Gastrocnemius medialis (tissue), 4 donors: ENCODE data around the gene CALML5. TPM values are rescaled to one million over a fixed set of nuclear protein-coding genes. Genes with fewer than 3 reads are reported as not detected.

Experiments
- ATAC-seq, 2 donors: fragments of 150-250 bp; one replicate each; pipeline ENCODE4 v1.9.1; 2016
- DNase-seq, 2 donors: peaks; one replicate each; pipeline ENCODE4 v3.0.0-alpha.2; 2019
- H3K27ac ChIP-seq, 4 donors: fragments of 200-600 bp; sonication (generic); 1 replicate in 1 of 4; 2 replicates in 3 of 4; pipeline ENCODE4 v1.5.1; 2016 to 2018; ENCODE audit warnings: mild to moderate bottlenecking in 2 of 4, moderate library complexity in 1 of 4
- H3K27me3 ChIP-seq, 3 donors: fragments of 200-600 bp; sonication (generic) in 2 of 3; 1 replicate in 1 of 3; 2 replicates in 2 of 3; pipeline versions ENCODE4 v1.5.1 to v1.6.0; 2016 to 2019; ENCODE audit warnings: mild to moderate bottlenecking in 1 of 3, moderate library complexity in 1 of 3
- H3K36me3 ChIP-seq, 2 donors: fragments of 200-600 bp; sonication (generic) in 1 of 2; one replicate each; pipeline ENCODE4 v1.5.1; 2017 to 2018
- H3K4me1 ChIP-seq, 2 donors: fragments of 200-600 bp; sonication (generic) in 1 of 2; one replicate each; pipeline ENCODE4 v1.5.1; 2016 to 2017; ENCODE audit warnings: mild to moderate bottlenecking in 2 of 2
- H3K4me3 ChIP-seq, 4 donors: fragments of 200-600 bp; sonication (generic) in 3 of 4; 1 replicate in 1 of 4; 2 replicates in 3 of 4; pipeline ENCODE4 v1.5.1; 2016 to 2019; ENCODE audit warnings: mild to moderate bottlenecking in 2 of 4
- H3K9me3 ChIP-seq, 3 donors: fragments of 200-600 bp; sonication (generic) in 2 of 3; 1 replicate in 1 of 3; 2 replicates in 2 of 3; pipeline ENCODE4 v1.5.1; 2016 to 2019
- POLR2A ChIP-seq, 2 donors: fragments of 450-650 bp; IDR thresholded peaks; one replicate each; pipeline ENCODE4 v1.6.1; 2017; ENCODE audit warnings: antibody characterized with exemption in 2 of 2, mild to moderate bottlenecking in 2 of 2, moderate library complexity in 2 of 2
- in situ Hi-C, 4 donors: fragments of 200-750 bp; cut with MboI; loops; one replicate each; pipeline versions ENCODE4 v1.15.0 to v1.8.0; 2017; ENCODE audit warnings: low sequenced_read_pairs in 4 of 4
- intact Hi-C: fragments of 100-400 bp; cut with DNase I; formaldehyde crosslinking; loops from one replicate; pipeline ENCODE4 v1.15.1; 2023; ENCODE audit warnings: low total_unique reads
- total RNA-seq, 4 donors: library from RNA; depleted of rRNA; stranded (reverse); fragments of >200 nt; gene quantifications; one replicate each; pipeline versions ENCODE4 v1.1.0 to v1.2.3, GENCODE V29; 2016
- TF ChIP-seq, protein P1 (sequence below), 5 experiments: fragments of 450-650 bp in 3 of 5; fragments of 200-600 bp in 2 of 5; sonication (generic) in 2 of 5; IDR thresholded peaks in 4 of 5; conservative IDR thresholded peaks in 1 of 5; 1 replicate in 4 of 5; 2 replicates in 1 of 5; pipeline ENCODE4 v1.5.1; 2016 to 2019; ENCODE audit warnings: antibody characterized with exemption in 5 of 5, mild to moderate bottlenecking in 3 of 5, moderate library complexity in 3 of 5

Gene CALML5
- total RNA-seq, 4 donors from 2014 or later, result not detected

DNA sequence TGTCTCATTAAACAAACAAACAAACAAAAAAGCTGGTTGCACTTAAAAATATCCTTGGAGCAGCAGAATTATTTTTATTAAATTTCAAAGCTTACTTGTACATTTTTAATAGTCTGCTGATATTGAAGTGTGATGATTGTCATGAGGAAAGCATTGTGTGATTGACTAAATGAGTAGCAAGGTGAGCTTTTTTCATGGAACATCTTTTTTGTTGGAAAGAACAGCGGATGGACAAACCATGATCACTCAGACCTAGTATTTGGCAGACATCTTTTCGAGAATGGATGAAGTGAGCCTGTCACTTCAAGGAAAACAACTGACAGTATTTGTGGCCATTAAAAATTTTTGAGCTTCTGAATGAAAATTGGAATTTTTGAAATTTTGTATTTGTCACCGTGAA is 19.7 kb upstream of the CALML5 start:
- no peak for ATAC-seq
- no peaks in the 10 kb centered on the region for H3K9me3 ChIP-seq
- DNase-seq, result no peak
- intact Hi-C loops, result no loop called here
- no peak overlapping the region for H3K4me3 ChIP-seq
- no peaks in the 10 kb centered on the region for H3K27me3 ChIP-seq
- no peaks in the 10 kb centered on the region for H3K4me1 ChIP-seq
- TF ChIP-seq, protein P1, sequence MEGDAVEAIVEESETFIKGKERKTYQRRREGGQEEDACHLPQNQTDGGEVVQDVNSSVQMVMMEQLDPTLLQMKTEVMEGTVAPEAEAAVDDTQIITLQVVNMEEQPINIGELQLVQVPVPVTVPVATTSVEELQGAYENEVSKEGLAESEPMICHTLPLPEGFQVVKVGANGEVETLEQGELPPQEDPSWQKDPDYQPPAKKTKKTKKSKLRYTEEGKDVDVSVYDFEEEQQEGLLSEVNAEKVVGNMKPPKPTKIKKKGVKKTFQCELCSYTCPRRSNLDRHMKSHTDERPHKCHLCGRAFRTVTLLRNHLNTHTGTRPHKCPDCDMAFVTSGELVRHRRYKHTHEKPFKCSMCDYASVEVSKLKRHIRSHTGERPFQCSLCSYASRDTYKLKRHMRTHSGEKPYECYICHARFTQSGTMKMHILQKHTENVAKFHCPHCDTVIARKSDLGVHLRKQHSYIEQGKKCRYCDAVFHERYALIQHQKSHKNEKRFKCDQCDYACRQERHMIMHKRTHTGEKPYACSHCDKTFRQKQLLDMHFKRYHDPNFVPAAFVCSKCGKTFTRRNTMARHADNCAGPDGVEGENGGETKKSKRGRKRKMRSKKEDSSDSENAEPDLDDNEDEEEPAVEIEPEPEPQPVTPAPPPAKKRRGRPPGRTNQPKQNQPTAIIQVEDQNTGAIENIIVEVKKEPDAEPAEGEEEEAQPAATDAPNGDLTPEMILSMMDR (IDR thresholded peaks at IDR 0.05 in 4 of 5, conservative IDR thresholded peaks at IDR 0.05 in 1 of 5), result no peak
- no peak for TF ChIP-seq POLR2A (IDR thresholded peaks at IDR 0.05)
- in situ Hi-C loops, result no loop called here
- H3K36me3 ChIP-seq, result no peaks in the 10 kb centered on the region
- H3K27ac ChIP-seq, result no peak overlapping the region

DNA sequence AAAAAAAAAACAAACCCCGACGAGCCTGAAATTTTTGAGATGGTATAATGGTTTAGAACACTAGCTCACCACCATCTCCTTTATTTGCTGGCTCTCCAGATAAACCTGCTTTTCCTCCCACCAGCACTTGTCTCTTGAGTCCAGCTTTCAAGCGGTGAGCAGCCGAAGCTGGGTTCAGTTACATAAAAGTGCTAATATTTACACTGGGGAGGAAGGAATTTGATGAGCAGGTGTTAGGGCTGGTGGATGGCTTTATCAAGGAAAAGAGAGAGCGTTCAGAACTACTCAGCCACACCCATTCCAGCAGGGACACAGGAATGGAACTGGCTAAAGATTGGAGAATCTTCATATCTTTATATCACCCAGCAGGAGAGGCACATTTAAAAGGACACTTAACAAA is 18.8 kb upstream of the CALML5 start:
- ATAC-seq, result no peak

DNA sequence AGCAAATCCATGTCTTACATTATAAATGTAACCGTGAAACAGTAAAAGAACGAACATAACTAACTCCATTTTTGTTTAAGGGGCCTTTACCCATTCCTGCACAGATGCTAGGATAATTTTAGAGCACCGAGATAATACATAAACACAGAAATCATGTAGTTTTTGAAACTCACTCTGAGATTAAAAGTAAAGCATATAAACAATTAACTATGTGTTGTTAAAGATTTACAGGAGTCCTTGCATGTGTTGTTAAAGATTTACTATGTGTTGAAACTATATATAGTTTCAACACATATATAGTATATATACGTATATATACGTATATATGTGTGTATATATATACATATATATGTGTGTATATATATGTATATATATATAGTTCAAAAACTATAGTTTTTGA is 18.2 kb upstream of the CALML5 start:
- DNase-seq (no peak), ATAC-seq (no peak)
- in situ Hi-C loops (no loop called here), intact Hi-C loops (no loop called here)
- Histone ChIP-seq H3K4me3 (no peak overlapping the region), H3K9me3 (no peaks in the 10 kb centered on the region), H3K27ac (no peak overlapping the region), H3K36me3 (no peaks in the 10 kb centered on the region), H3K4me1 (no peaks in the 10 kb centered on the region), H3K27me3 (no peaks in the 10 kb centered on the region)
- TF ChIP-seq POLR2A (IDR thresholded peaks at IDR 0.05), result no peak
- TF ChIP-seq, protein P1 (IDR thresholded peaks at IDR 0.05 in 4 of 5, conservative IDR thresholded peaks at IDR 0.05 in 1 of 5), result no peak

More for the DNA sequence above, 18.8 kb upstream of the CALML5 start:
- no peaks in the 10 kb centered on the region for H3K36me3 ChIP-seq
- no peaks in the 10 kb centered on the region for H3K27me3 ChIP-seq
- TF ChIP-seq POLR2A (IDR thresholded peaks at IDR 0.05), result no peak
- TF ChIP-seq, protein P1 (IDR thresholded peaks at IDR 0.05 in 4 of 5, conservative IDR thresholded peaks at IDR 0.05 in 1 of 5), result no peak
- DNase-seq, result no peak
- intact Hi-C loops (no loop called here), in situ Hi-C loops (no loop called here)
- no peaks in the 10 kb centered on the region for H3K9me3 ChIP-seq
- H3K4me1 ChIP-seq, result no peaks in the 10 kb centered on the region
- H3K4me3 ChIP-seq, result no peak overlapping the region
- no peak overlapping the region for H3K27ac ChIP-seq

DNA sequence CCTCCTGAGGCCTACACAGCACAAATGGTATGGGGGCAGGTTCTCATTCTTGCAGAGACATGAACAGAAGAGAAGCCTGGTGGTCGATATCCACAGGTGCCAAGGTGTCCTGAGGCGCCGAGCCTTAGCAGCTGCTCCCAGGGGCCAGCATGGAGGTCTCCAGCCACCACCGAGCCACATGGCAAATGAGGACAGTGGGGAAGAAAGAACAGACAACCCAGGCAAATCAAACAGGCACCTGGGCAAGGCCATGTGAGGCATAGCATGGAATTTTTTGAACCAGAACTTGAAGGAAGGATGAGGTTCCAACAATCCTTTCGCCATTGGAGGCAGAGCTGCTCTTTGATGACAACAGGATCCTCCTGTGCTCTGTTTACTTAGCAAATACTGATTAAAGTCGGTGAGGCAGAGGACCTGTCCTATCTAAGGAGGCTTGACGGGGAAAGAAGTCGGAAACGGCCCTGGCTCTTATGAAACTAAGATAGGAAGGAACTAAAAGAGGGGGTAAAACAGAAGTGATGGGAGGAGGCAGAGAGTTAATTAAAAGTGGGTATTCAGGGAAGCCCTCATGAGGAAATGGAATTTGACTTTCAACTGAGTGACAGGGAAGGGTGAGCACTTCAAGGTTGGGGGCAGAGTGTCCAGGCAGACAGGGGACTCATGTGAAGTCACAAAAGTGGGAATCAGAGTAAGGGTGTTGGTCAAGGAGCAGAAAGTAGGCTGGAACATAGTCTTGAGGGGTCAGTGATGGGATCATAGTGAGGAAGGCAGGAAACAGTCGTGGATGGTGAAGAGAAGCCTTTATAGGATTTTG is 16.8 kb upstream of the CALML5 start:
- DNase-seq (no peak), ATAC-seq (no peak)
- no peaks in the 10 kb centered on the region for H3K9me3 ChIP-seq
- in situ Hi-C loops (no loop called here), intact Hi-C loops (no loop called here)
- TF ChIP-seq POLR2A (IDR thresholded peaks at IDR 0.05), result no peak
- TF ChIP-seq, protein P1 (IDR thresholded peaks at IDR 0.05 in 4 of 5, conservative IDR thresholded peaks at IDR 0.05 in 1 of 5), result no peak
- no peak overlapping the region for H3K4me3 ChIP-seq
- no peak overlapping the region for H3K27ac ChIP-seq
- H3K27me3 ChIP-seq, result no peaks in the 10 kb centered on the region
- no peaks in the 10 kb centered on the region for H3K4me1 ChIP-seq
- no peaks in the 10 kb centered on the region for H3K36me3 ChIP-seq
